Glomerular visceral epithelial cell (primary cell): ENCODE results near the gene SHROOM3.
A peak's percentile ranks its signal among the peaks of the same experiment; 100 is the strongest.
"Not testable (repeated sequence)": the region's sequence is repeated elsewhere in the genome, so short reads cannot be mapped to it uniquely, and the experiment has no call there.

ENCODE experiments used
- DNase-seq: peaks from one replicate; pipeline ENCODE4 v3.0.0-alpha.2; 2016; ENCODE audit errors: extremely low spot score

Gene SHROOM3

DNA sequence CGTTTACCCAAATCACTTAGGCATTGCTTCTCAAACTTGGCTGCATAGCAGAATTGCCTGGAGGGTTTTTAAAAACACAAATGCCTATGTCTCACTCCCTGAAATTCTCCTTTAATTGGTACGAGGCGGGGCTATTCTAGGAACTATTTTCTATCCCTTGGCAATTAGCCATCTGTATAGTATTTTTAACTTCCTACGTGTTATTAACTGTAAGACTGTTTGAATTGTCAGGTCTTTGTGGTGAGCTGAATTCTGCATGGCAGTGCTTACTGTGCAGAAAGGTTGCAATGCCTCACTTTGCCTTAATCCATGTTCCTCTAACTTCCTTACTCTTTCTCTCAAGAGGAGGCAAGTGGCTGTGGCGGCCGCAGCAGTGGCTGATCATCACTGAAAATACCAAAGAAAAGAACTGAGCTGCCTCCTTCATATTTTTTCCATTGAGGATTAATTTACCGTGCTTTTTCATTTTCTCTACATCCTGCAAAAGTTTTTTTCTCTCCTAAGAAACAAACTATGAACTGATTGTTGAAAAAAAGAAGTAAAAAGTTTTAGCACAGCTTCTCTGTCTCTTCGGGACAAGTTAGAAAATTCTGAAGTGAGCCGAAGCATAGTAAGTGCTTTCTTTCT is at the start of gene SHROOM3:
SHROOM3 (plus strand) TSS at position 329 of the 627 bp plus-strand sequence. CDS start 824 bp downstream, outside the sequence.
- peak; percentile 49 for DNase-seq

DNA sequence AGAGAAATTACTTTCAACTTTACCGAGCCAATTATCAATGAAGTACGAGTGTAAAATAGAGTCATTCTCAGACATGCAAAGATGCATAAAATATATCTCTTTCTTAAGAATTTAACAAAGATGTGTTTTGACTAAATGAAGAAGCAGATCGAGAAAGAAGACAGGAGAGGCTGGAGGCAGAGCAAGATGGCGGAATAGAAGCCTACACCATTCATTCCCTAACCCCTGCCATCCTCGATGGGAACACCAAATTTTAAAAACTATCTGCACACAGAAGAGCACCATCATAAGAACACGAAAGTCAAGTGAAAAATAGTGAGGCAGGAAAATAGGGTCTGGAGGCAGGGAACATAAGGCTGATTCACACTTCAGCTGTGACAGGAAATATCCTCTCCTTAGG is 49.1 kb upstream of the SHROOM3 start:
- DNase-seq = no peak

GRCh38 chr4:76386566-76387305 is 48.3 kb upstream of the SHROOM3 start:
- DNase-seq = no peak

- DNase-seq = peak; percentile 39
Observed at GRCh38 chr4:76388160-76388908, 46.7 kb upstream of the SHROOM3 start.

GRCh38 chr4:76401654-76402053 is 33.4 kb upstream of the SHROOM3 start:
- no peak for DNase-seq

- DNase-seq = no peak
Observed at GRCh38 chr4:76406081-76406480, 28.9 kb upstream of the SHROOM3 start.

- no peak for DNase-seq
Observed at GRCh38 chr4:76407440-76408119, 27.4 kb upstream of the SHROOM3 start.

GRCh38 chr4:76410636-76411035 is 24.4 kb upstream of the SHROOM3 start:
- DNase-seq = no peak

GRCh38 chr4:76420188-76420761 is 14.8 kb upstream of the SHROOM3 start:
- DNase-seq = no peak

GRCh38 chr4:76420762-76421581 is 14.1 kb upstream of the SHROOM3 start, which contains the start of gene CCDC158:
TSS of gene CCDC158 (minus strand) at chr4:76421141. CDS start at chr4:76403207, 17,934 bp downstream.
- no peak for DNase-seq

GRCh38 chr4:76423159-76423558 is 11.9 kb upstream of the SHROOM3 start:
- DNase-seq = not testable (repeated sequence)

DNA sequence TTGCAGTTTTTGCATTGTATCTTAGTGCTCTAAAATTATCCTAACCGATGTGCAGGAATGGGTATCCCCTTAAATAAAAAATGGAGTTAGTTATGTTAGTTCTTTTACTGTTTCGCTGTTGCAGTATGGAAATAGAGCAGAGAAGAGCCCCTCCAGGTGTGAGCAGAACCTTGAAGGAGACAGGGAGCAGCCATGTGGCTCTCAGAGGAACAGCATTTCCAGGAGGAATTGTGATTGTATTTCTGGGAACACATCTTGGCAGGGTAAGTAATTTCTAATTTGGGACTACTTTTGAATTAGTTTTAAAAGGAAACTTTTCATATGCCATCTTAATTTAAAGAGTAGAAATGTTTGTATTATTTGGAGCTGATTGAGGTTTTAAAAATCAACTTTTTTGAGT is 8.8 kb upstream of the SHROOM3 start:
- DNase-seq = no peak

DNA sequence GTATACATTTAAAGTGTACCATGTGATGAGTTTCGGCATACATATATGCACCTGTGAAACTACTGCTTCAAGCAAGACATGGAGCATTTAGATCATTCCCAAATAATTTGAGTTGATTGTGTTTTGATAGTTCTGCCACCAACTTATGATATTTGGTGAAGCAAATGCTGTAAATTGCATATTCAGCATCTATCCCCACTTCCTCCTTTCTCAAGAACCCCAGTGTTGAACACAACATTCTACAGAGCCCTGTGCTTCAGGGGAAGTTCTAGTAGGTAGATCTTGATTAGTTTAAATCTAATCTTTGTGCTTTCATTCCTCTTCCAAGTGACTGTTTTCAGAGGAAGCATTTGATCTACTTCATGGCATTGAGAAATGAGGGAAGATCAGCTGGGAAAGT is 5.4 kb upstream of the SHROOM3 start:
- DNase-seq = no peak

DNA sequence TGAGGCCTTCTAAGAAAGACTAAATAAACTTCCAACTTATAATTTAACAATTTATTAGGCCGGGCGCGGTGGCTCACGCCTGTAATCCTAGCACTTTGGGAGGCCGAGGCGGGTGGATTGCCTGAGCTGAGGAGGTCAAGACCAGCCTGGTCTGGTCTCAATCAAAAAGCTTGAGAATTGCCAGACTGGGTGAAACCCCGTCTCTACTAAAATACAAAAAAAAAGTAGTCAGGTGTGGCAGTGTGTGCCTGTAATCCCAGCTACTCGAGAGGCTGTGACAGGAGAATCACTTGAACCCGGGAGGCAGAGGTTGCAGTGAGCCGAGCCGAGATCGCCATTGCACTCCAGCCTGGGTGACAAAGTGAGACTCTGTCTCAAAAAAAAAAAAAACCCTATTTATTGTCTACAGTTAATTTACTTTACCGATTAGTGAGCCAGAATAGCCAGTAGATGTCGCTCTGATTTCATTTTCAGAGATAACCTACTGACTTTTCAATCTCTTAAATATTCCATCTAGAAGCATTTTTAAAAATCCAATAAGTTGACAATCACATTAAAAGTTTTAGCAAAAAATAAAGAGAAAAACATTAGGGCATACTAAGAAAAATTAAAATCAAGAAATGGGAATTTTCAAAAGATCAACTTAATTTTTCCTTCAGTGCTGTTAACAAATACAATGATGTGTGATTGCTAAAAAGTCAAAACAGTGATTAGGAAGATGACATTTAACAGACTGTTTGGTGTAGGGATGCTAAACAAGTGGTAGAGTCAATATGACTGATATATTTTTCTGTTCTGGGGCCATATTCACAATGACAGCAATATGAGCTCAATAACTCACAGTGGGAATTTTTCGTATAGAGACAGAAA is 4.3 kb upstream of the SHROOM3 start:
- peak; percentile 68 for DNase-seq

DNA sequence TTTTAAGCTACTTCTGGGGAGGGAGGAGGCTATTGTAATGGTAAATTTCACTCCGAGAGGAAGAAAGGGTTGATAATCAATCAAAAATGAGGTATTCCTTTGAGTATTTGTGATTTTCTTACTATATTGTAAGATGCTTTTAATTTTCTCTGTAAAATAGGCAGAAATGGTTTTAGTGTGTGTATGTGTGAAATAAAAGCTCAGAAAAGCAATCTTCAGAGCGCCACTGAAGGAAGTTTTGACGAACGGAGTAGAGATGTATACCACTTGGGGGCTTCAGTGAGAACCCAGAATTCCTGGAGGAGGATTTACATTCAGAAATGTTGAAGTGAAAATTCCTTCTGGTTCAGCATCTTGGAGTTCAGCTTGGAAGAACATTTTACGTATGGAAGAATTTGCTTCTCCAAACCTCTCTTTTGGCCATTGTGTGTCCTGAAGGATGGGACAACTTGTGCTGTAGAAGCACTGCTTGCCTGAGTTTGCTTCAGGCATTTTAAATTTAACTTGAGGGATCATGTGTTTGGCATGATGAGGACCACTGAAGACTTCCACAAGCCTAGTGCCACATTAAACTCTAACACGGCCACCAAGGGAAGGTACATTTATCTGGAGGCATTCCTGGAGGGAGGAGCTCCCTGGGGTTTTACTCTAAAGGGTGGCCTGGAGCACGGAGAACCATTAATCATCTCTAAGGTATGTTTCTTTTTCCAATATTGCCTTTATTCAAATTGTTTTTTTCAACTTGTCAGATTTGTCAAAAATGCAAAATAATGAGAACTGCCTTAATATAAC is 695 bp downstream of the SHROOM3 start:
- no peak for DNase-seq

DNA sequence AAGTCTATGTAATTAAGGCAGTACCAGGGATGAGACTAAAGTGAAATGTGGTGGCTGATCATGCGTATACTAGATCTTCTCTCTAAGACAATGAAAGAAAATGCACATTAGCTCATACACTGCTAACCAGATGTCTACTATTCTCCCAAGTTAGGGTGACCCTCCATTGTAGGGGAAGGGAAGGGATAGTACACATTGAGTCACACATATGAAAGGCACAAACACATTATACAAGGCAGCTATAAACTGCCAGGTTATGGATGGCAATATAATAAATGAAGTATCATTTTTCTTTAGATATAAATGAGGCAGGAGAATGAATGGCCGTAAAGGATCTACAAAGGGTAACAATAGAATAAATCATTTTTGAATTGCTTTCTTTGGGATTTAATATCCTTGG is 4.5 kb downstream of the SHROOM3 start:
- DNase-seq = no peak

- DNase-seq = no peak
Observed at GRCh38 chr4:76441881-76442280, 6.9 kb downstream of the SHROOM3 start.

DNA sequence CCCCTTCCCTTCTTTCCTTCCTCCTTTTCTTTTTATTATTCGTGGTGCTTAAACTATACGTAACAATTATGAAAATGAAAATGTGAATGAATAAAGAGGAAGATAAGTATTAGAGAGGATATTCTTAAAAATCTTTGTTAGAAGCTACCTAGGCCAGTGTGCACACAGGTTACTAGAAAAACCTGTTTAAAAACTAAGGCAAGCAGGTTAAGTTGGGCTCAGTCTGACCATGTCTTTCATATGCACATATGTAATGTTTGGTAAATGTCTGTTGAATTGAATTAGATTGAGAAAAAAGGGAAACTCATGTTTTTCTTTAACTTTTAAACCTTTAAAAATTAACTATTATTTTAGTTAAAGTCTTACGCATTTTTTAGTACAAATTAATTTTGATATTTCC is 7.8 kb downstream of the SHROOM3 start:
- DNase-seq = no peak

DNA sequence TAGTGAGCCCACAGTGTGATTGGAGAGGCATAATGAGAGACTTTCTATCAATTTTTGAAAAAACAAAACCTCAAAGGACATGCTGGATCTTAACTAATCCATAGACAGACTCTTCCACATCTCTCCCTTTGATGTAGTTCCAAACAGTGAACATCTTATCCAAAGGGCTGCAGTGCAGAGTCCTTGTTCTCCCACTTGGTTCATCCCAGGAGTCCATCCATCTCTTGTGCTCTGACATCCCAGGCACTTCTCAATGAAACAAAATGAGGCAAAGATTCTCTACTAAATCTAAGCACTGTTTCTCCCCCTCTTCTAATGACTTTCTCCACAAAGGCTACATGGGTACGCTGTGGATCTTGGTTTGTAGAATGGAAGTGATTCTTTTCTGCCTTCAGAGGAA is 8.3 kb downstream of the SHROOM3 start:
- DNase-seq = no peak
